Stimulated activated CD4-positive, alpha-beta T cell treated with anti-CD3 and anti-CD28 coated beads, TNF-alpha, amount 100 ng/mL, for 48 hours (primary cell): ENCODE measurements around the gene SHMT2.

Source experiments
- DNase-seq, 3 donors: peaks; one replicate each; pipeline ENCODE4 v3.0.0-alpha.2; 2020; ENCODE audit warnings: low read depth in 3 of 3

The SHMT2 gene

DNA sequence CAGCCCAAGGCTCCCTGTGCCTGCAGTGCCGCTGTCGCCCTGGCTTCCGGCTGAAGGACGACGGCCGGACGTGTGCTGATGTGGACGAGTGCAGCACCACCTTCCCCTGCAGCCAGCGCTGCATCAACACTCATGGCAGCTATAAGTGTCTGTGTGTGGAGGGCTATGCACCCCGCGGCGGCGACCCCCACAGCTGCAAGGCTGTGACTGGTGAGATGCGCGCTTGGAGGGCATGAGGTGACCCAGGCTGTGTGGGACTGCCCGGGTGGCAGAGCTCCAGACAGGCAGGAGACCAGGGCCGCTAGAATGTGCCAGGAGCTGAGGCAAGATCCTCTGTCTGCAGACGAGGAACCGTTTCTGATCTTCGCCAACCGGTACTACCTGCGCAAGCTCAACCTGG is 32.6 kb upstream of the SHMT2 start:
- no peak for DNase-seq

- no peak for DNase-seq
Observed at GRCh38 chr12:57198329-57198728, 31.2 kb upstream of the SHMT2 start.

GRCh38 chr12:57199191-57199590 is 30.3 kb upstream of the SHMT2 start:
- DNase-seq: no peak

GRCh38 chr12:57200497-57200896 is 29.0 kb upstream of the SHMT2 start:
- no peak for DNase-seq

- DNase-seq: no peak
Observed at GRCh38 chr12:57201219-57201618, 28.3 kb upstream of the SHMT2 start.

GRCh38 chr12:57201631-57202030 is 27.9 kb upstream of the SHMT2 start:
- DNase-seq: no peak

DNA sequence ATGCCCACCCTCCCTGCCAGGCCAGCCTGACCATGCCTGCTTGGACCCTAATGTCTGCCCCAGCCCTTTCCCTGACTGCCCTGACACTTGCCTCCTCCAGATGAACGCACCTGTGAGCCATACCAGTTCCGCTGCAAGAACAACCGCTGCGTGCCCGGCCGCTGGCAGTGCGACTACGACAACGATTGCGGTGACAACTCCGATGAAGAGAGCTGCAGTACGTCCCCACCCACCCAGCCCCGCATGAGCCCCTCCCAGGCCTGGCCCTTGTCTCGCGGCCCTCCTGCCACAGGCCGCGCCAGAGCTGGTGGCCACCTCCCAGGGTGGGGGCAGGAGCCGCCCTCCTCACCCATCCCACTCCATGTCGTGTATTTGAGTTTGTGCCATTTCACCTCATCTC is 27.2 kb upstream of the SHMT2 start:
- DNase-seq: no peak

DNA sequence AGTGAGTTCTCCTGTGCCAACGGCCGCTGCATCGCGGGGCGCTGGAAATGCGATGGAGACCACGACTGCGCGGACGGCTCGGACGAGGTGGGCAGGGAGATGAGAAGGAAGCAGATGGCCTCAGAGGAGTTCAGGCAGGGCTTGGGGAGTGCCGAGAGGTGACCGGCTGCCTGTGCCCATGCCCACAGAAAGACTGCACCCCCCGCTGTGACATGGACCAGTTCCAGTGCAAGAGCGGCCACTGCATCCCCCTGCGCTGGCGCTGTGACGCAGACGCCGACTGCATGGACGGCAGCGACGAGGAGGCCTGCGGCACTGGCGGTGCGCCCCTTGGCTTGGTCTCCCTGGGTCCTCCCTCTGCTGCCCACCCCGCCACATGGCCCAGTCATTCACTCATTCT is 26.3 kb upstream of the SHMT2 start:
- no peak for DNase-seq

DNA sequence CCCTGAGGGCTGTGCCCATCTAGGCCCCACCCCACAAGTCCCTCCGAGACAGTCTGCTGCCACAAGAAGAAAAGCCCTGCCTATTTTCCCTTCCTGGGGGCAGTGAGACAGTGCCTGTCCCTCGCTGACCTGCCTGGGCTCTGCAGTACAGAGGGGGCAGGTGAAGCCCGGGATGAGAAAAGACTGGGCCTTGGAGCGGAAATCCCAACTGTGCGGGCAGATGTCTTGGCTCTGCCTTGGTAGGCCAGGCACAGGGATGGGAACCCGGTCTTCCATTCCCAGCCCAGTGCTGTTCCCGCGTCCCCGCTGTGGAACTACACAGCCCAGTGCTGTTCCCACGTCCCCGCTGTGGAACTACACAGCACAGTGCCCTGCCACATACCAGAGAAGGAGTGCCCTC is 25.7 kb upstream of the SHMT2 start:
- DNase-seq: no peak

GRCh38 chr12:57204454-57204853 is 25.1 kb upstream of the SHMT2 start:
- DNase-seq: no peak

DNA sequence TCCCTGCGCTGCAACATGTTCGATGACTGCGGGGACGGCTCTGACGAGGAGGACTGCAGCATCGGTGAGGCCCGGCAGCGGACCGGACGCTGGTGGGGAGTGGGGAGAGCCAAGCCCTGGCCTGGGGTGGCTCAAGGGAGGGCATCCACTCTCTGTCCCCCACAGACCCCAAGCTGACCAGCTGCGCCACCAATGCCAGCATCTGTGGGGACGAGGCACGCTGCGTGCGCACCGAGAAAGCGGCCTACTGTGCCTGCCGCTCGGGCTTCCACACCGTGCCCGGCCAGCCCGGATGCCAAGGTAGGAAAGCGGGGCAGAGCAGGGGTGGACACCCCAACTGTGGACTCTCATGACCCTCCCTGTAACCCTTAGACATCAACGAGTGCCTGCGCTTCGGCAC is 24.3 kb upstream of the SHMT2 start:
- no peak for DNase-seq

DNA sequence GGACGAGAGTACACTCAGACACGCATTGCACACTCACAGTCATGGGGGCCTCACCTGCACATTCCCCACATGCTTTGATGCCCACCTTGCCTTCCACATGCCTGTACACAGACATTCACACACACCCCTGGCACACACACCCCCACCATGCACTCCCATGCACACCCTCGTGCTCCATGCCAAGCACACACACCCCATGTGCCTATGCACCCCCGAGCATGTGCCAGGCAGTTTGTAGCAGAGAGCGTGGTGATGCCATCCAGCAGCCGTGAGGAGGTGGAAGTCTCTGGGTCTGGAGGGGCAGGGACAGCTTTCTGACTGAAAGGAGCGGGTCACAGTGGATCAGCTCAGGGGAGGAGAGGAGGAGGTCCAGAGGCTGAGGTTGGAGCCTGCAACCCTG is 23.6 kb upstream of the SHMT2 start:
- no peak for DNase-seq

DNA sequence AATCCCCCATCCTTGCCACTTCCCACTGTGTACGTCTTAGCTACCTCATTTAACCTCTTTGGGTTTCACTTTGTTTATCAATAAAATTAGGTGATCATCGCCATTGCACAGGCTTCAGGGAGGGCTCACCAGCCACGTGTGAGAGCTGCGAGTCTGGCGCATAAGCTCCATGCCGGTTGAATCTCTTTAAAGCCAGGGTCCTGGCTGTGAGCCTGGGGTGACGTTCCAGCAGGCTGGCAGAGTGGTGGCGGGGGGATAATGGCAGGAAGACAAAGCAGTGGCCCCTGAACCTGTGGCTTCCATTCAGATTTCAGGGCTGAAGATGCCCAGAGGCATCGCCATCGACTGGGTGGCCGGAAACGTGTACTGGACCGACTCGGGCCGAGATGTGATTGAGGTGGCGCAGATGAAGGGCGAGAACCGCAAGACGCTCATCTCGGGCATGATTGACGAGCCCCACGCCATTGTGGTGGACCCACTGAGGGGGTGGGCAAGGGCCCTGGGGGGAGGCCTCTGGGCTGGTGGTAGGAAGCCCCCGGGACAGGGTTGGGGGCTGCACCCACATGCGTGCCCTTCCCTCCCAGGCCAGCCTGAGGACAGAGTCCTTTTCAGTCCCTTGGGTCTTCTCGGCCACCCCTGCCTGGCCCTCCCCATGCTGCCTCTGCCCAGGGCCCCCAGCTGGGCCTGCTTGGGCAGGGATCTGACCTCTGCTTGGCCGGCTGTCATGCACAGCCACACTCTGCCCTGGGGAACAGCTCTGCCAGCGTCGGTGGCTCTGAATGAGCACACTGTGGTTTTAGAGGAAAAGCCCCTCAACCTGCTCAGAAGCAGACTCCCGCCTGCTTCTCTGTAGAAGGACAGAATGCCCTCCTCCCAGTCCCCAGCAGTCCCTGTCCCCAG is 21.5 kb upstream of the SHMT2 start:
- DNase-seq: no peak

DNA sequence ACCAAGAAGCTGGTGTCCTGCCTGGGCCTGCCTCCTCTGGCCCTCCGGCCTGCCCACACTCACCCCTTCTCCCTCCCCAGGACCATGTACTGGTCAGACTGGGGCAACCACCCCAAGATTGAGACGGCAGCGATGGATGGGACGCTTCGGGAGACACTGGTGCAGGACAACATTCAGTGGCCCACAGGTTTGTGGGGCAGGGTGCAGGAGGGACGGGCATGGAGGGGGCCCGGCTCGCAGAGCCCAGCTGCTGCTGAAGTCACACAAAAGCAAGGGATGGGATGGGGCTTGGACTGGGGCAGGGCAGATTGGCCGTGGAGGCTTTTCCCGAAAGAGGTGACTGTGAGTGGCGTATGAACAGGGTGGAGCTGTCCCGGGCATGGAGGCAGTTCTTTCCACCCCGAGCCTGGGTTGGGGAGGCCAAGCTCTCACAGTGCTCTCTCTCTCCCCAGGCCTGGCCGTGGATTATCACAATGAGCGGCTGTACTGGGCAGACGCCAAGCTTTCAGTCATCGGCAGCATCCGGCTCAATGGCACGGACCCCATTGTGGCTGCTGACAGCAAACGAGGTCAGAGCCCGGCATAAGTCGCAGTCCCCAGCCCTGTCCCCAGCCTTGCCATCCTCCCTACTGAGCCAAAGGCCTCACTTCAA is 20.8 kb upstream of the SHMT2 start:
- DNase-seq: no peak

DNA sequence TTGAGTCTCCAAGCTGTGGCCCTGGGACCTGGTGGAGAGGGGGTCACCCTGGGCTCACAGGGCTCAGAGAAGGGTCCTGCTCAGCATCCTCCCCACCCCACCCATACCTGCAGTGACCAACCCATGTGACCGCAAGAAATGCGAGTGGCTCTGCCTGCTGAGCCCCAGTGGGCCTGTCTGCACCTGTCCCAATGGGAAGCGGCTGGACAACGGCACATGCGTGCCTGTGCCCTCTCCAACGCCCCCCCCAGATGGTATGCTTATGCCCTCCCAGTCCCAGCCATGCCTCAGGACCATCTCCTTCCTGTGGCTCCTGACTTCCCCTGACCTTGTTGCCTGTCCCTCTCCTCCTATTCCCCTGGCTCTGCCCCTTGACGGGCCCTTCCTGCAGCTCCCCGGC is 19.6 kb upstream of the SHMT2 start:
- no peak for DNase-seq

- no peak for DNase-seq
Observed at GRCh38 chr12:57210461-57210860, 19.1 kb upstream of the SHMT2 start.

GRCh38 chr12:57210926-57211692 is 18.4 kb upstream of the SHMT2 start:
- DNase-seq: no peak

- DNase-seq: no peak
Observed at GRCh38 chr12:57211791-57212700, 17.5 kb upstream of the SHMT2 start.

GRCh38 chr12:57212701-57213057 is 16.8 kb upstream of the SHMT2 start:
- no peak for DNase-seq

- DNase-seq: peak; percentile 64 to 75 (median 73)
Observed at GRCh38 chr12:57213058-57213715, 16.3 kb upstream of the SHMT2 start.

- no peak for DNase-seq
Observed at GRCh38 chr12:57213763-57214397, 15.6 kb upstream of the SHMT2 start.
